ENCODE results near the gene TYW5.

DNA sequence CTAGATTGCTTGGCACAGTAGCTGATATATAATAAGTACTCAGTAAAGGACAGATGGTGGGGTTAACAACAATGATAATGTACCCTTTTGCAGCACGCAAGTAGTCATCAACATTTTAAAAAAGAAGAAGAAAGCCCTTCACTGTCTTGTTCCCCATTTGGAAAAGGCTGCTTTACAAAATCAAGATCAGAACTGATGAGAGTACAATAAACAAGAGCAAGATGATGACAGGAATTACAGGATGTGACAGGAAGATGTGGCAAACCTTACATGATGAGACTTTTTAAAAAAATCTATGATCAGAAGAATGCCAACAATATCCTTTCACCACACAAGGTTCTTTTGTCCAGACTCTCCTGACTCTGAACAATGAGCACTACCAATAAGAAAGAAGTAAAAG is 9.1 kb downstream of the TYW5 start:
- TF ChIP-seq, protein P1, sequence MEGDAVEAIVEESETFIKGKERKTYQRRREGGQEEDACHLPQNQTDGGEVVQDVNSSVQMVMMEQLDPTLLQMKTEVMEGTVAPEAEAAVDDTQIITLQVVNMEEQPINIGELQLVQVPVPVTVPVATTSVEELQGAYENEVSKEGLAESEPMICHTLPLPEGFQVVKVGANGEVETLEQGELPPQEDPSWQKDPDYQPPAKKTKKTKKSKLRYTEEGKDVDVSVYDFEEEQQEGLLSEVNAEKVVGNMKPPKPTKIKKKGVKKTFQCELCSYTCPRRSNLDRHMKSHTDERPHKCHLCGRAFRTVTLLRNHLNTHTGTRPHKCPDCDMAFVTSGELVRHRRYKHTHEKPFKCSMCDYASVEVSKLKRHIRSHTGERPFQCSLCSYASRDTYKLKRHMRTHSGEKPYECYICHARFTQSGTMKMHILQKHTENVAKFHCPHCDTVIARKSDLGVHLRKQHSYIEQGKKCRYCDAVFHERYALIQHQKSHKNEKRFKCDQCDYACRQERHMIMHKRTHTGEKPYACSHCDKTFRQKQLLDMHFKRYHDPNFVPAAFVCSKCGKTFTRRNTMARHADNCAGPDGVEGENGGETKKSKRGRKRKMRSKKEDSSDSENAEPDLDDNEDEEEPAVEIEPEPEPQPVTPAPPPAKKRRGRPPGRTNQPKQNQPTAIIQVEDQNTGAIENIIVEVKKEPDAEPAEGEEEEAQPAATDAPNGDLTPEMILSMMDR (IDR thresholded peaks at IDR 0.05): no peak
- no peak for TF ChIP-seq EP300 (IDR thresholded peaks at IDR 0.05)

Measured in tibial nerve (tissue), 4 donors.